ENCODE results near the gene LSM7. TPM values are rescaled to one million over a fixed set of nuclear protein-coding genes. Genes with fewer than 3 reads are reported as not detected.

The LSM7 gene
- total RNA-seq, 1 experiment from 2014 or later, result 259 TPM

DNA sequence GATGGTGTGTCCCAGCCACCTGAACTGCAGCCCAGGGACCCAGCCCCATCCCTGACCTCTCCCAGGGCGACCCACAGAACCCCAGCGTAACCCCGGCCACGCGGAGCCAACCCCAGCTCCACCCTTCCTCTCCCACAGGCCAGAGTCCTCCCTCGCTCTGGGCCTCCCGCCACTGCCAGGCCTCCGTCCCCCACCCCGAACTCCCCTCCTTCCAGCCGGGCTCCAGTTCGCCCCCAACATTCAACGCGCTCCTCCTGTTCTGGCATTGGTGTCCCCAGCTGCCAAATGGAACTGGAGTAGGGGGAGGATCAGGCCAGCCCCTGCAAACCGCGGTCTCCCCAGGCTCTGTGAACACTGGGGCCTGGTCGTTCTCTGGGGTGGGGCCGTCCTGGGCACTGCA is 27.9 kb downstream of the LSM7 start:
- no peaks in the 10 kb centered on the region for H3K36me3 ChIP-seq
- no peak overlapping the region for H3K4me3 ChIP-seq
- no peaks in the 10 kb centered on the region for H3K9me3 ChIP-seq
- no peak for DNase-seq
- no peaks in the 10 kb centered on the region for H3K27me3 ChIP-seq

DNA sequence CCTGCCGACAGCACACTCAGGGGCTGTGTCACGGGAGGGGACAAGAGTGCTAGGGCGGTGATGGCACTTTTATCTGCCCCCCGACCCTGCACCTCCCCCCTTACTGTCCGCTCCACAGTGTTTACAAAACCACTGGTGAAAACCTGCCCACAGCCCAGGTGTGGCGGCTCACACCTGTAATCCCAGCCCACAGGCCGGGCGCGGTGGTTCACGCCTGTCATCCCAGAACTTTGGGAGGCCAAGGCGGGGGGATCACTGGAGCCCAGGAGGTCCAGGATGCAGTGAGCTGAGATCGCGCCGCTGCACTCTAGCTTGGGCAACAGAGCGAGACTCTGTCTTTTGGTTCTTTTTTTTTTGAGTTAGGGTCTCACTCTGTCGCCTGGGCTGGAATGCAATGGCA is 32.2 kb downstream of the LSM7 start:
- Histone ChIP-seq H3K4me3 (no peak overlapping the region), H3K27me3 (no peaks in the 10 kb centered on the region), H3K36me3 (no peaks in the 10 kb centered on the region), H3K9me3 (no peaks in the 10 kb centered on the region)
- DNase-seq, result no peak

DNA sequence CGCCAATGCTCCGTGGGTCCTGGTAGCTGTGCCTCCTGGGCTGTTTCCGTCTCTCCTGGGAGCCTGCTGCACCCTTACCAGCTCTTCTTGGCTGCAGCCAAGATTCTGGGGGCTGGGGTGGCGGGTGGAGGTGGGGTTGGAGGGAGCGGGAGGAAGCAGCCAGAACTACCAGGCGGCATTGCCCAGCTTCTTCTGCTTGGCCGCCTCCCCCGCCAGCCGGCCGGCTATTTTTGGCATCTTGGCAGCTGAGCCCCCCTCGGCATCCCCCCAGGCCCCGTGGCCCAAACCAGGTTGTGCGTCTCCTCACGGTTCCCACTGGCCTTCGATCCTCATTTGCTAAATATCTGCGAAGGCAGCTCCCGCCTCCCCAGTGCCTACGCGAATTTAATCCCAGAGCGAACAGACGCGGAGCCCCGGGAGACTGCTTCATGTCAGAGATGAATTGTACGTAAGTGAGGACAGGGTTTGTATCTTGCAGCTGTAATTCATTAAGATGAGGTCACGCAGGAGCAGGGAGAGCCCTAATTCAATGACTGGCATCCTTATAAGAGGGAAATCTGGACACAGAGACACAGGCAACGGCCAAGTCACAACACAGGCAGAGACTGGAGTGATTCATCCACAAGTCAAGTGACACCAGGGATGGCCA is 33.6 kb downstream of the LSM7 start:
- no peaks in the 10 kb centered on the region for H3K36me3 ChIP-seq
- H3K27me3 ChIP-seq, result no peaks in the 10 kb centered on the region
- H3K9me3 ChIP-seq, result no peaks in the 10 kb centered on the region
- no peak overlapping the region for H3K4me3 ChIP-seq
- DNase-seq, result no peak

DNA sequence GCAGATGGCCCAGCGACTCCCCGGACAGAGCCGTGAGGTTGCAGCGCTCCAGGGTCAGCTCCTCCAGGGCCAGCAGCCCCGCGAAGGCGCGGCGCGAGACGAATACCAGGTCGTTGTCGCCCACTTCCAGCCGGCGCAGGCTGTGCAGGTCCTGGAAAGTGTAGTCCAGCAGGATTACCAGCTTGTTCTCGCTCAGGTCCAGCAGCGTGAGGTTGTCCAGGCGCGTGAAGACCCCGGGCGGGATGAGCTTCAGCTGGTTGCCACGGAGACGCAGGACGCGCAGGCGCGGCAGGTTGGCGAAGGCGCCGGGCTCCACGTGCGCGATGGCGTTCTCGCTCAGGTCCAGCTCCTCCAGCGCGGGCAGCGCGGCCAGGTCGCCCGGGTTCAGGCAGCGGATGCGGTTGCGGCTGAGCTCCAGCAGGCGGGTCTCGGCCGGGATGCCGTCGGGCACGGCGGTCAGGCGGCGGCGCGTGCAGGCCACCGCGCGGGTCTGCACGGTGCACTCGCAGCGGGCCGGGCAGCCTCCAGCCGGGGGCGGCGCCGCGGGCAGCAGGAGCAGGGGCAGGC is 37.1 kb downstream of the LSM7 start:
- Histone ChIP-seq H3K9me3 (no peaks in the 10 kb centered on the region), H3K27me3 (no peaks in the 10 kb centered on the region), H3K36me3 (no peaks in the 10 kb centered on the region), H3K4me3 (no peak overlapping the region)
- no peak for DNase-seq

DNA sequence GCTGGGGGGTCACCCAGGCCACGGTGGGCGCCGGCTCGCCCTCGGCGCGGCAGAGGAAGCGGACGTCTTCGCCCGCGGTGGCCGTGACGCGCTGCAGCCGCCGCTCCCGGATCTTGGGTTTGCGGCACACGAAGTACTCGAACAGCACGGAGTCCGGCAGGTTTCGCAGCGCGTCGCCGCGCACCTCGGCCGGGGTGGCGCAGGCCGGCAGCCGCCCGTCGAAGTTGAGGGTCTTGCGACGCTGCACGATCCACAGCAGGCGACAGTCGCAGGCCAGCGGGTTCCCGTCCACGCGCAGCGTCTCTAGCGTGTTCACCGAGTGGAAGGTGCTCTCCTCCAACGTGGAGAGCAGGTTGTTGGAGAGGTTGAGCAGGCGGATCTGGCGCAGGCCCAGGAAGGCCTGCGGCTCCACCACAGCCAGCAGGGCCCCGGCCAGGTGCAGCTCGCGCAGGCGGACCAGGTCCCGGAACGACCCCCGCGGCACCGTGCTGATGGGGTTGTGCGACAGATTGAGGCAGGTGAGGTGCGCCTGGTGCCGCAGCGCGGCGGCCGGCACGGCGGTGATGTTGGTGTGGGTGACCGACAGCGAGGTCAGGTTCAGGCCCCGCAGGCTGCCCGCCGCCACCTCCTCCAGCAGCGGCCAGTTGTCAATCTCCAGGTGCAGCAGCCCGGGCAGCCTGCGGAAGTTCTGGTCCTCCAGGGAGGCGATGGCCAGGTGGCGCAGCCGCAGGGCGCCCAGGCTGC is 37.8 kb downstream of the LSM7 start:
- H3K4me3 ChIP-seq, result no peak overlapping the region
- no peaks in the 10 kb centered on the region for H3K9me3 ChIP-seq
- DNase-seq, result no peak
- no peaks in the 10 kb centered on the region for H3K36me3 ChIP-seq
- no peaks in the 10 kb centered on the region for H3K27me3 ChIP-seq

DNA sequence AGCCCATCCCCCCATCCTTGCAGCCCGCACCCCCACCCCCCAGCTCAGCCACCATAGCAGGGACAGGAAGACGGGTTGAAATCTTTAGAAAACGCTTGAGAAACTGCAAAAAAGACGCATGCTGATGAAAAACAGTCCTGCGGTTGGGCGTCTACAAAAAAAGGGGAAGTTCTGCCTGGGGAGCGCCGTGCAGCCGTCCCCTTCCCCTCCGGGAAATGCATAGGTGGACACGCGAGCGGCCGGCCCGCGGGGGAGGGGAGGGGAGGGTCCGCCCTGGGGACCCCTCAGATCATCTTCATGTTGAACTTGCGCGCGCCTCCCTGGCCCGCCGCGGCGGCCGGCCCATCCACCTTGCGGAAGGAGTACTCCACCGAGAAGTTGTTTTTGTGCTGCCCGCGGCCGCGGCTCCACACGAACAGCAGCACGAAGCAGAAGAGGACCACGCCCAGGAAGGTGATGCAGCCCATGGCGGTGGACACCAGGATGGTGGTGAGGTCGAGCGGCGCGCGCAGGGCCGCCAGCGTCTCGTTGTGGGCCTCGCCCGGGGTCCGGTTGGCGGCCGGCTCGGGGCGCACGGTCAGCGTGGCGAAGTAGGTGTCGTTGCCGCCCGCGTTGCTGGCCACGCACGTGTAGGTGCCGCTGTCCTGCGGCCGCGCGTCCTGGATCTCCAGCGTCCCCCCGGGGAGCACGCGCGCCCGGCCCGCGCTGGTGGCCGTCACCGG is 38.5 kb downstream of the LSM7 start:
- H3K4me3 ChIP-seq, result no peak overlapping the region
- DNase-seq, result no peak

DNA sequence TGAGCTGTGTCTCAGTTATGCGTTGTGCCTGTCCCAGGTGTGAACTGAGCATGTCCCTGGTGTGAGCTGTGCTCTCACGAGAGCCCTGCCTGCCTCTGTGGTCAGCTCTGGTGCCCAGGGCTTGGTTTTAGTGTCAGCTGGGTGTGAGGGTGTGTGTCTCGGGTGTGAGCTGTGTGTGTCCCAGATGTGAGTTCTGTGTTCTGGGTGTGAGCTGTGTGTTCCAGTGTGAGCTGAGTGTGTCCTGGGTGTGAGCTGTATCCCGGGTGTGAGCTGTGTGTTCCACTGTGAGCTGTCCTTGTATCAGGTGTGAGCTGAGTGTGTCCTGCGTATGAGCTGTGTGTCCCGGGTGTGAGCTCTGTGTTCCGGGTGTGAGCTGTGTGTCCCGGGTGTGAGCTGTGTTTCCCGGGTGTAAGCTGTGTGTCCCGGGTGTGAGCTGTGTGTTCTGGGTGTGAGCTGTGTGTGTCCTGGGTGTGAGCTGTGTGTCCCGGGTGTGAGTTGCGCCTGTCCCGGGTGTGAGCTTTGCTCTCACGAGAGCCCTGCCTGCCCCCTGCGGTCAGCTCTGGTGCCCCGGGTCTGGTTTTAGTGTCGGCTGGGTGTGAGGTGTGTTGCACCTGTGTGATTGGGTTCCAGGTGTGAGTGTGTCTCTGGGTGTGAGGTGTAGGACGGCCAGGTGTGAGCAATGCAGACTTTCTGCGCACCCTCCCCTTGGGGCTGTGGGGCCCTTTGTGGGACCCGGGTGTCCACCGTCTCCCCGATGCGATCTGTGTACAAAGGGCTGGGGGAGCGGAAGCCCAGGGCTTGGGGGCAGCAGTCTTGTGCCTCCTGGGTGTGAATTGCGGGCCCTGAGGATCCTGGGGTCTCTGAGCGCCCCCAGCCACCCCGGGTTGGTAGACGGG is 39.3 kb downstream of the LSM7 start:
- no peaks in the 10 kb centered on the region for H3K9me3 ChIP-seq
- H3K36me3 ChIP-seq, result no peaks in the 10 kb centered on the region
- H3K27me3 ChIP-seq, result no peaks in the 10 kb centered on the region
- H3K4me3 ChIP-seq, result no peak overlapping the region
- no peak for DNase-seq

More for the DNA sequence above, 38.5 kb downstream of the LSM7 start:
- no peaks in the 10 kb centered on the region for H3K36me3 ChIP-seq
- no peaks in the 10 kb centered on the region for H3K27me3 ChIP-seq
- no peaks in the 10 kb centered on the region for H3K9me3 ChIP-seq

DNA sequence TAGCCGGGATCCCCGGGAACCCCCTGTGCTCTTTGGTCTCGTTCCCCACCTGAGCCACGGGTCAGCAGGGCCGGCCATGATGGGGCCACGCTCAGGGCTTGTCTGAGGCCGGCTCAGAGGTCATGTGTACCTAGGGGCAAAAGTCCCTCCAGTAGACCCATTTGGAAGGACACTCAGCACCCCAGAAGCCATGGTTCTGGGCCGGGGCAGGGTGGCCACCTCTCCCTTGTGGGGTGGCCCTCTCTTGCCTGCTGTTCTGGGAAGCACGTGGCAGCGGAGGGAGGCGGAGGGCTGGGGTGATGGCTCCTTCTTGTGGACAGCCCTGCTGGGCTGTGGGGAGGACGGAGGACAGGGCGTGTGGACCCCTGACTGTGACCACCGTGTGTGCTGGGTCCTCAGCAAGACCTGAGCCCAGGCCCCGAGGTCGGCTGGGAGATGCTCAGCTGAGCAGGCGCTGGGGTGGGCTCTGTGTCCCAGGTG is 40.0 kb downstream of the LSM7 start:
- Histone ChIP-seq H3K36me3 (no peaks in the 10 kb centered on the region), H3K27me3 (no peaks in the 10 kb centered on the region), H3K4me3 (no peak overlapping the region), H3K9me3 (no peaks in the 10 kb centered on the region)
- no peak for DNase-seq

DNA sequence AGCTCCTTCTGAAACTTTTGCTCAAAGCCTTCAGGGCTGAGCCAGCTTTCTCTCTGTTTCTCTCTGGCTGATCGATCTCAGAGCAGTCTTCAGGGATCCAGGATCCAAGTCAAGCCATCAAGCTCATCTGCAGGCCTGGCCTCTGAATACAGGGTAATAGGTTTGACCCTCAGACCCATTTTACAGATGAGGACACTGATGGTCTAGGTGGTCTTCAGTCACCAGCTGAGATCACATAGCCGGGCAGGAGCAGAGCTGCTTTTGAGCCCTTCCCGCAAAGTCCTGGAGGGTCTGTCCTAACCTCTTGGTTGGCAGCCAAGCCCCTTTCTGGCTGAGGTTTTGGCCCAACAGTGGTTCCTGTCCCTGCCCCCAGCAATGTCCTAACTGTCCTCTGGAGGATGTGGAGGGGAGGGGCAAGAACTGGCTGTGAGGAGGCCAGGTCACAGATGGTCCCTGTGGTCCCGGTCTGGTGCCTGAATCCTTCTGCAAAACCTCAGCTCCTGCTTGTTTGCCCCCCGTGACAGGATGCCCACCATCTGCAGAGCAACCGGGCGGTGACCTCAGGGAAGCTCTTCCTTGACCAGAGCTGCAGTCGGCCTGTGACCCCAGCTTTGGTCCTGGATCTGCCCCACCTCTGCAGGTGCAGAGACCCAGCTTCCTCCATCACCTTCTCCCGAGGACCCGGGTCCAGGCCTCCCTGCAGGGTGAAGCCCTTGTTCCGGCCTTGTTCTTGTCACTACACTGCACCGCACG is 40.6 kb downstream of the LSM7 start:
- Histone ChIP-seq H3K9me3 (no peaks in the 10 kb centered on the region), H3K27me3 (no peaks in the 10 kb centered on the region), H3K36me3 (no peaks in the 10 kb centered on the region), H3K4me3 (no peak overlapping the region)
- no peak for DNase-seq

DNA sequence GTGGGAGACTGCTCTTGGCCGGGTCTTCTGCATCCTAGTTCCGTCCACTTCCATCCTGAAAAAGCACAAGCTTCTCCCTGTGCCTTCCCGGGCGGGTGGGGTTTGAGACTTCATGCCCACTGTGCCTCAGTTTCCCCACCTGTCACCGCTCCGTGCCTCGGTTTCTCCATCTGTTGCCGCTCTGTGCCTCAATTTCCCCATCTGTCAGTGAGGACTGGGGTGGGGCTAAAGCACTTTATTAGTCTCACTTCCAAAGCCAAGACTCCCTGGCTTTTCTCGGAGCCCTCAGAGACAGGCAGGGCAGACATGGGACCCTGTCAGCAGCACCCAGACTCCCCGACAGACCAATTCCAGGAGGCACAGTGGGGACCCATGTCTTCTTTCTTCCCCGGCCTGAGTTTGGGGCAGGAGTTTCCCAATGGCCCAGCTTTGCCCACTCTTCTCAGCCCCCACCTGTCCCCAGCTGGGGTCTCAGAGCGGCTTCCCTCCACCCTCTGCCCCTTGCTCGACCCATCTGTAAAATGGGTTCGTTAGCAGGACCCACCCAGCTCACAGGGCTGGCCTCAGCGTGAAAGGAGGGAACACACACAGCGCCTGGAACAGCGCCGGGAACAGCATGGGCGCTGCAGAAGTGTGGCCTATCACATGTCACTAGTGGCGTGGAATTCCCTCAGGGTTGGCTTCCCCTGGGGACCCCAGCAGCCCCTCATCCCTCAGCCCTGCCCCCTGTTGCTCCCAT is 41.8 kb downstream of the LSM7 start:
- Histone ChIP-seq H3K4me3 (no peak overlapping the region), H3K36me3 (no peaks in the 10 kb centered on the region), H3K9me3 (no peaks in the 10 kb centered on the region), H3K27me3 (no peaks in the 10 kb centered on the region)
- no peak for DNase-seq

DNA sequence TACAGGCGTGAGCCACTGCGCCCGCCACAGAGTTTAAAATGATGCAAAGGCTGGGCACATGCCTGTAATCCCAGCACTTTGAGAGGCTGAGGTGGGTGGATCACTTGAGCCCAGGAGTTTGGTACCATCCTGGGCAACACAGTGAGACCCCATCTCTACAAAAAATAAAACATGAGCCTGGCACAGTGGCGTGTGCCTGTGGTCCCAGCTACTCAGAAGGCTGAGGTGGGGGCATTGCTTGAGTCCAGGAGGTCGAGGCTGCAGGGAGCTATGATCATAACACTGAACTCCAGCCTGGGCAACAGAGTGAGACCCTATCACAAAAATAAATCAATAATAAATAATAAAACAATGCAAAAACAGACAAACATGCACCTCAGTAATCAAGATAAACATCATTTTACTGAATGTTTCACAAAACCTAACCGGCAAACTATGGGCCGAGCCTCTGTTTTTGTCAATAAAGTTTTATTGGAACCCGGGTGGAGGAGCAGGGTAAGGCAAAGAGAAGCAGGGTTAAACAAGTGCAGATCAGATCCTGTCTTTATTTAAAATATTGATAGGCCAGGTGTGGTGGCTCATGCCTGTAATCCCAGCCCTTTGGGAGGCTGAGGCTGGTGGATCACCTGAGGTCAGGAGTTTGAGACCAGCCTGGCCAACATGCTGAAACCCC is 44.4 kb downstream of the LSM7 start:
- Histone ChIP-seq H3K4me3 (no peak overlapping the region), H3K9me3 (no peaks in the 10 kb centered on the region), H3K27me3 (no peaks in the 10 kb centered on the region), H3K36me3 (no peaks in the 10 kb centered on the region)
- no peak for DNase-seq

DNA sequence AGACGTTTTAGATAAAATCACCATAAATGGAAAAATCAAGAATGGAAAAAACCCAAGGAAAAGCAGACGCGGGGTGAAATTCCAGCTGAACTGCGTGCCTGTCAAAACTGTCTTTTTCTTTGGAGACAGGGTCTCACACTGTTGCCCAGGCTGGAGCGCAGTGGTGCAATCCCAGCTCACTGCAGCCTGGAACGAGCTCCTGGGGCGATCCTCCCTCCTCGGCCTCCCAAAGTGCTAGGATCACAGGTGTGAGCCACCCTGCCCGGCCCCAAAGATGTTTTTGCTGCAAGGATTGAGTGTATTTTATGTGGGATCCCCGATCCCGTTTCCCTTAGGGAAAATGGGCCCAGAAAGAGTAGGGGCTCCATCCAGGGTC is 45.5 kb downstream of the LSM7 start:
- Histone ChIP-seq H3K36me3 (no peaks in the 10 kb centered on the region), H3K9me3 (no peaks in the 10 kb centered on the region), H3K27me3 (no peaks in the 10 kb centered on the region), H3K4me3 (no peak overlapping the region)
- no peak for DNase-seq

DNA sequence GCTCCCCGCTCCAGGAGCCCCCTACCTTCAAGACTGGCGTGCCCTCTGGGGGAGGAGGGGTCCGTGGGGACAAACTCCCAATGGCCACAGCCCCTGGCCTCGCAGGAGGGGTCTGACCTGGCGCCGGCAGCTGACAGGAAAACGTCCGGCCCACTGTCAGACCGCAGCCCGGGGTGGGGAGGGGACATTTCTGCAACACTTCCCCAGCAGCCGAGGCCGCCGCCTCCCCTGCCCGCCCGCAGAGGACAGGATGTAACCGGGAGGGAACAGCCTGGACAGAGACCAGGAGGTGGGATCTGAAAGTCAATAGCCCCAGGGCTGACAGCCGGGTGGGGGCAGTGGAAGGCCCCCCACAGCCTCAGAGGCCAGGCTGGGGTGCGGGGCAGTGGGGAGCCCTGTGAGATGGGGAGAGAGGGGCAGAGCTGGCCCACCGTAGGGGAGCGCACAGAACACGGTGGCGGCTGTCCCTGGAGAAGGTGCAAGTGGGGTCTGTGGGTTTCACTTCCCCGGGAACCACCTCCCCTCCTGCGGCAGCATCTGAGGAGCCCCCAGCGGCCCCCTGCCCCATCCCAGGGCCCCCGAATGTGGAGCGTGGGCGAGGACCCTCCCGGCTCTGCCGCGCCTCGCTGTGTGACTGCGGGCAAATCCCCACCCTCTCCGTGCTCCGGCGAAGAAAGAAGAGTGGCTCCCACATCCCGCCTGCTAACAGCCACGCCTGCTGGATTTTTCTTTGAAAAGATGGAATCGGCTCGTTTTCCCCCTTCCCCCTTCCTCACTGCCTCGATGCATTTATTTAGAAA is 46.1 kb downstream of the LSM7 start, which contains the start of gene PEAK3:
Gene PEAK3 (minus strand): TSS at position 114 of the 800 bp plus-strand sequence. CDS start 1,244 bp downstream, outside the sequence.
- H3K4me3 ChIP-seq, result no peak within 1 kb of the TSS
- no peak for DNase-seq
- H3K9me3 ChIP-seq, result no peaks in the 10 kb centered on the region
- no peaks in the 10 kb centered on the region for H3K27me3 ChIP-seq
- H3K36me3 ChIP-seq, result no peaks in the 10 kb centered on the region

Measured in MG63 (cell line).